ENCODE measurements around the gene TLR10.
A peak's percentile ranks its signal among the peaks of the same experiment; 100 is the strongest.
"Not testable (repeated sequence)": the region's sequence is repeated elsewhere in the genome, so short reads cannot be mapped to it uniquely, and the experiment has no call there.

Gene TLR10

GRCh38 chr4:38782452-38783108 lies at the start of gene TLR10:
Gene TLR10 (minus strand): TSS chr4:38782990. CDS start chr4:38775590, 7,400 bp downstream.
- DNase-seq: peak; percentile 21 to 28

GRCh38 chr4:38832206-38832605 lies 49.4 kb upstream of the TLR10 start:
- no peak for DNase-seq

DNA sequence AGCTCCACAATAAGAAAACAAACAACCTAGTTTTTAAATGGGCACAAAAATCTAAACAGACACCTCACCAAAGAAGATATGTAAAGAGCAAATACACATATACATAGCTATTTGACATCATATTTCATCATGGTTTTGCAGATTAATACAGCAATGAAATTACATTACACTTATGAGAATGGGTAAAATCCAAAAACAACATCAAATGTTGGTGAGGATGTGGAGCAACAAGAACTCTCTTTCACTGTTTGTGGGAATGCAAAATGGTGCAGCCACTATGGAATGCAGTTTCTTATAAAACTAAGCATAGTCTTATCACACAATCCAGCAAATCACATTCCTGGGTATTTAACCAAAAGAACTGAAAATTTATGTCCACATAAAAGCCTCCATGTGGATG lies 48.9 kb upstream of the TLR10 start:
- no peak for DNase-seq

DNA sequence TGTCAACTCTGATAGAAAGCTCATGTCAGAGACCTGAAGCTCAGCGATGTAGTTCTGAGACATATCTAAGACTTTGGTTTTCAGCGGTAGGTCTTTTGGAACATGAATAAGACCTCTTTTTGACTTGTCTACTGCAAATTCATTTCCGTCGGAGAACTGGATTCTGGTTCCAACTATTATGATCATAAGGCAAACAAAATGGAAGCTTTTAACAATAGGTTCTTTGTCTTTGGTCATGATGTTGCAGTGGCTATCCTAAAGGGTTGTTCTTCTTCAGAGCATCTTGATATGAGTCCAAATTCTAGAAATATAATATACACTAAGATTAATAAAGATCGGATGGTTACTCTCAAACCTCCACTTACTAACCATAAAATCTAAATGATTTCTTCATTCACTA lies 46.4 kb upstream of the TLR10 start:
- DNase-seq: no peak

DNA sequence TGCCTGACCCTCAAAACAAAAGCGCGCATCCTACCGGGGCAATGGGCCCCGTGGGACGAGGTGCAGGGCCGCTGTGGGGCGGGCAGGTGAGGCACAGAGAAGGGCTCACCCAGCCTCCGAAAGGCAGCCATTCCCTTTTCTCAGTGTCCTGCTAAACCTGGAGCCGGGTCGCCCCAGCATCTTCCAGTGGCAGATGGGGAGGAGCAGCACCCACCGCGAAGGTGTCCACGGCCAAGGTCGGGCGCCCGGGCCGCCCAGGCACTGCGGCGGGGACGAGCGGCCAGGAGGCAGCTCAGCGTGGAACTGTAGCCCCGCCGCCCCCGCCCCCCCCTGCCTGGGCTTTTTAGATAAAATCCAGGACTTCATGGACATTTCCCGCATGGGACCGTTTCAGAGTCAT lies 41.0 kb upstream of the TLR10 start:
- no peak for DNase-seq

DNA sequence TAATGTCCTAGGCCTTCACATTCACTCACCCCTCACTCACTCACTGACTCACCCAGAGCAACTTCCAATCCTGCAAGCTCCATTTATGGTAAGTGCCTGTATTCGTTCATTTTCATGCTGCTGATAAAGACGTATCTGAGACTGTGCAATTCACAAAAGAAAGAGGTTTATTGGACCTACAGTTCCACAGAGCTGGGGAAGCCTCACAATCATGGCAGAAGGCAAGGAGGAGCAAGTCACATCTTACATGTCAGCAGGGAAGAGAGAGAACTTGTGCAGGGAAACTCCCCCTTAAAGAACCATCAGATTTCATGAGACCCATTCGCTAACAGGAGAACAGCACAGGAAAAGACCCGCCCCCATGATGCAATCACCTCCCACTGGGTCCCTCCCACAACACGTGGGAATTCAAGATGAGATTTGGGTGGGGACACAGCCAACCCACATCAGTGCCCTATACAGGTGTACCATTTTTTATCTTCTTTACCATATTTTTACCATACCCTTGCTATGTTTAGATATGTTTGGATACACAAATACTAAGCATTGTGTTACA lies 40.0 kb upstream of the TLR10 start:
- no peak for DNase-seq

DNA sequence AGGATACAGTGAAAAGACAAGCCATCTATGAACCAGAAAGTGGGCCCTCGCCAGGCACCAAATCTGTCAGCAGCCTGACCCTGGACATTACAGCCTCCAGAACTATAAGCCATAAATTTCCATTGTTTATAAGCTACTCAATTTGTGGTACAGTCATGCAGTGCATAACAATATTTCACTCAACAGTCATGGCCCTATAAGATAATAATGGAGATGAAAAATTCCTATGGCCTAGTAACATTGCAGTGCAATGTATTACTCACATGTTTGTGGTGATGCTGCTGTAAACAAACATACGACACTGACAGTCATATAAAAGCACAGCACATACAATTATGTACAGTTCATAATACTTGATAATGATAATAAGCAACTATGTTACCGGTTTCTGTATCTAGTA lies 38.9 kb upstream of the TLR10 start:
- DNase-seq: no peak

- DNase-seq: no peak
Measured at GRCh38 chr4:38820329-38821061, 37.7 kb upstream of the TLR10 start.

DNA sequence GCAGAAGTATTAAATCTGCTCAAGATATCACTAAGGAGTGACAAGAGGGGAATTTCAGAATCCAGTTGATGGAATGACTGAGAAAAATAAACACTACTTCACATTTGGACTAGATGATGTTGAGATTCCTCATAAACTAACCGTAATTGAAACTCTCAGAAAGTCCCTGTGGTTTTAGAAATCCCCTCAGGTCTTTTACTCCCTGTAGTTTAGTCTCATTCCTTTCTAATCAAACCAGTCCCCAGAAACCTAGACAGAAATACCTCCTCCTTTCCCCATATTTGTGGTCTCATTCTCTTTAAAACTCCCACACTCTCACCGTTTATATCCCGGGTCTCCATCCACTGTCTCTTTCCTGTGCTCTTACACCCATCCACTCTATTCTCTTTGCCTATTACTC lies 36.8 kb upstream of the TLR10 start:
- DNase-seq: no peak

- no peak for DNase-seq
Measured at GRCh38 chr4:38818441-38818976, 35.7 kb upstream of the TLR10 start.

DNA sequence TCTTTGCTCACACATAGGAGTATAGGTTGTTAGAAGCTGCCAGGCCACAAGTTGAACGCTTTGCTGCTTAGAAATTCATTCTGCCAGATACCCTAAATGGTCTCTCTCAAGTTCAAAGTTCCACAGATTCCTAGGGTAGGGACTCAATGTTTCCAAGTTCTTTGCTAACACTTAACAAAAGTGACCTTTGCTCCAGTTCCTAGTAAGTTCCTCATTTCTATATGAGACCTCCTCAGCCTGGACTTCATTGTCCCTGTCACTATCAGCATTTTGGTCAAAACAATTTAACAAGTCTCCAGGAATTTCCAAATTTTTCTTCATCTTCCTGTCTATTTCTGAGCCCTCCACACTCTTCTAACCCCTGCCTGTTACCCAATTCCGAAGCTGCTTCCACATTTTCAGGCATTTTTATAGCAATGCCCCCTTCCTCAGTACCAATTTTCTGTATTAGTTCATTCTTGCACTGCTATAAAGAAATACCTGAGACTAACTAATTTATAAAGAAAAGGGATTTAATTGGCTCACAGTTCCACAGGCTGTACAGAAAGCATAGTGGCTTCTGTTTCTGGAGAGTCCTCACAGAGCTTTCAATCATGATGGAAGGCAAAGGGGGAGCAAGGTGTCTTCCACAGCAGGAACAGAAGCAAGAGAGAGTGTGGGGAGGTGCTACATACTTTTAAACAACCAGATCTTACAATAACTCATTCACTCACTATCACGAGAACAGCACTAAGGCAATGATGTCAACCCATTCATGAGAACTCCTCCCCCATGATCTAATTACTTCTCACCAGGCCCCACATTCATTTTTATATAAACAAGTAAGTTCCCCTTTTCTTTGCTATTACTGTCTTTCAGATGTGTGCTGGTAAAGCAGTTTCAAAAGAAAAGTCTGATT lies 33.3 kb upstream of the TLR10 start:
- DNase-seq: no peak

- no peak for DNase-seq
Measured at GRCh38 chr4:38814386-38814785, 31.6 kb upstream of the TLR10 start.

DNA sequence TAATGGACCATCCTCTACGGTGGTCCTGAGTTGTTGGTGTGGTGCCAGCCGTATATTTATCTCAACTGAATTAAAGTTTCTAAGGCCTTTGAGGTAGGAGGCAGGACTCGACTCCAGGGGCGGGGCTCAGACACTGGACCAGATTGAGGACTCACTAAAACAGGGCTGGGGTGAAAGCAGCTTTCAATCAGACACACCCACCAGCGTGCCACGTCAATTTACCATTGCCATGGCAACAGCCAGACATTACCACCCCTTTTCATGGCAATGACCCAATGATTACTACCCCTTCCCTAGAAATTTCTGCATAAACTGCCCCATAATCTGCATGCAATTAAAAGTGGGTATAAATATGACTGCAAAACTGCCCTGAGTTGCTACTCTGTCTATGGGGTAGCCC lies 28.5 kb upstream of the TLR10 start:
- no peak for DNase-seq

DNA sequence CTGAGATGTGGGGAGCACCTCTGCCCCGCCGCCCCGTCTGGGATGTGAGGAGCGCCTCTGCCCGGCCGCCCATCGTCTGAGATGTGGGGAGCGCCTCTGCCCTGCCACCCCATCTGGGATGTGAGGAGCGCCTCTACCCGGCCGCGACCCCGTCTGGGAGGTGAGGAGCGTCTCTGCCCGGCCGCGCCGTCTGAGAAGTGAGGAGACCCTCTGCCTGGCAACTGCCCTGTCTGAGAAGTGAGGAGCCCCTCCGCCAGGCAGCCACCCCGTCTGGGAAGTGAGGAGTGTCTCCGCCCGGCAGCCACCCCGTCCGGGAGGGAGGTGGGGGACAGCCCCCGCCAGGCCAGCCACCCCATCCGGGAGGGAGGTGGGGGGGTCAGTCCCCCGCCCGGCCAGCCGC lies 24.7 kb upstream of the TLR10 start:
- not testable (repeated sequence) for DNase-seq

- not testable (repeated sequence) for DNase-seq
Measured at GRCh38 chr4:38806251-38806650, 23.5 kb upstream of the TLR10 start.

DNA sequence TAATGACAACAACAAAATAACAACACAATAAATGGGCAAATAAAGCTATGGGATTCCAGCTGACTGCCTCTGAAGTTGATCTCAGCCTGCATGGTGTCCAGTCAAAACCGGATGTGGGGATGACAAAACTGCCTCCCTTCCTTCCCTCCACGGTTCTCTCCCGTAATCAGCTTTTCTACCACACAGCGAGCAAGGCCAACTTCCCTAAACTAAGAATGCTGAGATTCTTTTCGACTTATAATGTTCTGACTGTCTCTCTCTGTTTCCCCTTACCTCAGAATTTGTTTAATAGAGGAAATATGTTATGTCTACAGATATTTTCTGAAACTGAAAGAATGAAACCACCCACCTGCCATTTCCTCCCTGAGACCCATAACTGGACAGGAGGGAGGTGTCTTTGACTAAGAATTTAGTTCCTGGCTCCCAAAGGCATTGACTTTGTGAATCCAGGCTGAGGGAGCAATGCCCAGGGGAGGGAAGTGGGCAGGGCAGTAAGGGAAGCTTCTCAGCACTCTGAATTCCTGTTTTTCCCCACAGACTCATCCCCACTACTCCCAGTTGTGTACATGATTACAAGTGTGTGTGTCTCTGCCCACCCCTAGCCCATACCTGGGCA lies 22.8 kb upstream of the TLR10 start:
- no peak for DNase-seq

- no peak for DNase-seq
Measured at GRCh38 chr4:38804654-38805295, 22.0 kb upstream of the TLR10 start, which contains the start of gene TLR1. Gene TLR1 (minus strand): TSS chr4:38804791. CDS start chr4:38798831, 5,960 bp downstream.

DNA sequence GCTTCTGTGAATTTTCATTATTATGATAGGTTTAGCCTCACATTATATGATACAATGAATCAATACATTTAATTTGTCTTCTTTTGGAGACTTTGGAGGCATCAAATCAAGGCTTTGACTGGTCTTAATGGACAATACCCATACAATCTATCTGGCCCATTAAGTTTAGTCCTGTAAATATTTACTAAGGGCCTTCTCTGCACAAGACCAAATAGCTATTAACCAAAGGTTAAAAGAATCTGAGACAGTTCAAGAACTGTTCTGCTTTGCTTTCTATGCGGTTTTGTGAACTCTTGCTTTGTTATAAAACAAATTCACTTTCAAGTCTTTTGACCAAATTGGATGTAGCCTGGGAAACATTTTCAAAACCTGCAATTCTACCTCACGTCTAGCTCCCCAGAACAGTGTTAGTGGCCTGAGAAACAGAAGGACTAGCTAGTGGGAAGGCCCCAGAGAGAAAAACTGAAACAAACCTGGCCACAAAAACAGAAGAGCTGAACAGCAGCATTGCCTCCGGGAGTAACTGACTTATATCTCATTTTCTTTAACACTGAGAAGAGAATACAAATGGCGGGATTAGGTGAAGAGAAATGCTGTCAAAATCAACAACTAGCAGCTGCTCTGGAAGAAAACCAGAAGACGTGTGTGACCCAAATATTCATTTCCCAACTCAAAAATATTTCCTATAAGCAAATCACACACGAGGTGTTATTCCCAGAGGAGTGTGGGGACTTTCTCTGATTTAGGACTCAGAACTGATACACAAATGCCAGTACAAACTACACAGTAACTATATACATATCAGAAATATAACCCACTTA lies 21.3 kb upstream of the TLR10 start:
- peak in 1 of 2 donors; percentile 24 for DNase-seq

GRCh38 chr4:38802561-38803355 lies 20.0 kb upstream of the TLR10 start:
- DNase-seq: no peak

DNA sequence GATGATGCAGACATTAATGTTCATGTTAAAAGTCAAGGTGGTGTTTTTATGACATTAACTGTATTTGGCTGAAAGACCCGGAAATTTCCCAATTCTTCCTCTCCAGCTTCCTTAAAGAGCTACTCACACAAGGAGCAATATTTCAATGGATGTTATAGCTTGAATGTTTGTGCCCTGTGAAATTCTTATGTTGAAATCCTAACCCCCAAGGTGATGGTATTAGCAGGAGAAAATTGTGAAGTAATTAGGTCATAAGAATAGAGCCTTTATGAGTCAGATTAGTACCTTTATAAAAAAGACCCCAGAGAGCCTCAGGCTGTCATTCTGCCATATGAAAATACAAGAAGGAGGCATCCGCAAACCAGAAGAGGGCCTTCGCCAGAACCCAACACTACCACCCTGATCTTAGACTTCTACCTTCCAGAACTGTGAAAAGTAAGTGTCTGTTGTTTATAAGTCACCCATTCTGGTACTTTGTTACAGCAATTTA lies 18.2 kb upstream of the TLR10 start:
- no peak for DNase-seq
